GM13976 (cell line): ENCODE measurements around the gene CYBRD1.
"Not testable (repeated sequence)": the region's sequence is repeated elsewhere in the genome, so short reads cannot be mapped to it uniquely, and the experiment has no call there.

Experiments
- DNase-seq: peaks from one replicate; pipeline ENCODE4 v3.0.0; 2012; ENCODE audit warnings: low spot score
- CTCF ChIP-seq: IDR thresholded peaks from 2 replicates; pipeline ENCODE4 v1.5.1; 2012; ENCODE audit warnings: borderline replicate concordance, mild to moderate bottlenecking; ENCODE audit not compliant: insufficient read depth; ENCODE audit errors: extremely low read depth, missing control alignments, control extremely low read depth
- in situ Hi-C: fragments of 300-500 bp; cut with MboI; formaldehyde crosslinking; loops from one replicate; pipeline ENCODE4 v1.12.0; 2022; ENCODE audit warnings: low sequenced_read_pairs, mixed read lengths, inconsistent platforms; ENCODE audit not compliant: unreplicated experiment

Gene CYBRD1

DNA sequence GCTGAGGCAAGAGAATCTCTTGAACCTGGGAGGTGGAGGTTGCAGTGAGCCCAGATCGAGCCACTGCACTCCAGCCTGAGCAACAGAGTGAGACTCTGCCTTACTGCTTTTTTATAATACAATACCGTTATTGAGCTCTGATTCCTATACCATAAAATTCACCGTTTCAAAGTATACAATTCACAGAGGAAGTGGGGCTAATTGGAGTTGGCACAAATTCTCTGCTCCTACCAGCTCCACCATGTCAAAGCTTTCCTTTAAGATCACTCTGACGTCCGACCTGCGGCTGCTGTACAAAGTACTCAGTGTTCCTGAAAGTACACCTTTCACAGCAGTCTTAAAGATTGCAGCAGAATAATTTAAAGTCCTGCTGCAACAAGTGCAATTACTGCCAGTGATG, 29.6 kb upstream of the CYBRD1 start:
- in situ Hi-C loops = no loop called here
- no peak for DNase-seq
- no peak for TF ChIP-seq CTCF

DNA sequence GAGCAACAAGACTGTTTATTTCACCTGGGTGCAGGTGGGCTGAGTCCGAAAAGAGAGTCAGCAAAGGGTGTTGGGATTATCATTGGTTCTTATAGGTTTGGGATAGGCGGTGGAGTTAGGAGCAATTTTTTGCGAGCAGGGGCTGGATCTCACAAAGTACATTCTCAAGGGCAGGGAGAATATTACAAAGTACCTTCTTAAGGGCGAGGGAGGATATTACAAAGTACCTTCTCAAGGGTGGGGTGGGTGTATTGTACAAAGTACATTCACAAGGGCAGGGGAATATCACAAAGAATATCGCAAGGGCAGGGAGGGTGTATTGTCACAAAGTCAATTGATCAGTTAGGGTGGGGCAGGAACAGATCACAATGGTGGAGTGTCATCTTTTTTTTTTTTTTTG, 24.6 kb upstream of the CYBRD1 start:
- in situ Hi-C loops, DNase-seq: not testable (repeated sequence)

DNA sequence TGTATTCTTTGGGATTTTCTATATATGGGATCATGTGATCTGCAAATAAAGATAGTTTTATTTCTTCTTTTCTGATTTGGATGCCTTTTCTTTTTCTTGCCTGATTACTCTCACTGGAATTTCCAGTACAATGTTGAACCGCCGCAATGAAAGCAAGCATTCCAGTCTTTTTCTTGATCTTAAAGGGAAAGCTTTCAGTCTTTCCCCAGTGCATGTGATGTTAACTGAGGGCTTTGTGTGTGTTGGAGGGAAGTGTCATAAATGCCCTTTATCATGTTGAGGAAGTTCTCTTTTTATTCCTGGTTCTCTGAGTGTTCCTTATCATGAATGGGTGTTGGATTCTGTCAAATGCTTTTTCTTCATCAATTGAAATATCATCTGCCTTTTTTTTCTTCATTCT, 16.9 kb upstream of the CYBRD1 start:
- DNase-seq = no peak
- TF ChIP-seq CTCF = no peak
- in situ Hi-C loops = no loop called here

GRCh38 chr2:171509945-171510731, 12.1 kb upstream of the CYBRD1 start:
- DNase-seq = peak; percentile 67
- TF ChIP-seq CTCF = no peak
- in situ Hi-C loops = no loop called here

GRCh38 chr2:171512014-171512413, 10.3 kb upstream of the CYBRD1 start:
- in situ Hi-C loops = no loop called here
- TF ChIP-seq CTCF = no peak
- DNase-seq = no peak

- DNase-seq = no peak
- in situ Hi-C loops = no loop called here
- no peak for TF ChIP-seq CTCF
Measured at GRCh38 chr2:171512683-171513195, 9.5 kb upstream of the CYBRD1 start.

- peak; percentile 43 for DNase-seq
- TF ChIP-seq CTCF = no peak
- in situ Hi-C loops = no loop called here
Measured at GRCh38 chr2:171513719-171514160, 8.5 kb upstream of the CYBRD1 start.
